BJ (cell line): ENCODE measurements around the gene PSD4. TPM values are rescaled to one million over a fixed set of nuclear protein-coding genes. Genes with fewer than 3 reads are reported as not detected.

Experiments used
- CTCF ChIA-PET: fragments of 350-600 bp; formaldehyde crosslinking; extraction: SDS; loops from one replicate; lab custom pipeline; 2021; ENCODE audit warnings: antibody characterized with exemption, inconsistent platforms; lab: Yijun Ruan, JAX
- POLR2A ChIA-PET: fragments of 300-600 bp; sonication (Branson Sonifier 250); formaldehyde crosslinking; extraction: SDS; loops from one replicate; lab custom pipeline; 2021; ENCODE audit warnings: antibody characterized with exemption; lab: Charles Lee
- DNase-seq: peaks from one replicate; pipeline ENCODE4 v3.0.0-alpha.2; 2011; ENCODE audit warnings: low read depth
- H3K27me3 ChIP-seq: 2 replicates; pipeline ENCODE4 v1.6.0; 2011; ENCODE audit warnings: low read length; ENCODE audit not compliant: control insufficient read depth, insufficient read depth
- H3K36me3 ChIP-seq: 2 replicates; pipeline ENCODE4 v1.5.1; 2011; ENCODE audit warnings: low read length; ENCODE audit not compliant: control insufficient read depth, insufficient read depth
- H3K4me3 ChIP-seq: 2 replicates; pipeline ENCODE4 v1.5.1; 2011; ENCODE audit warnings: low read depth, mild to moderate bottlenecking, control low read depth, low read length
- polyA plus RNA-seq: library from polyadenylated mRNA; depleted of rRNA; stranded (reverse); fragments of >200 nt; gene quantifications from 2 replicates; pipeline ENCODE4 v1.2.3, GENCODE V29; 2011
- TF ChIP-seq, protein P1 (sequence below): IDR thresholded peaks from 2 replicates; pipeline ENCODE4 v1.5.1; 2011; ENCODE audit warnings: low read depth, mild to moderate bottlenecking, control low read depth, inconsistent platforms, low read length, moderate library complexity; ENCODE audit not compliant: insufficient read depth

PSD4 gene
- polyA plus RNA-seq, 1 experiment = 1.9 TPM

DNA sequence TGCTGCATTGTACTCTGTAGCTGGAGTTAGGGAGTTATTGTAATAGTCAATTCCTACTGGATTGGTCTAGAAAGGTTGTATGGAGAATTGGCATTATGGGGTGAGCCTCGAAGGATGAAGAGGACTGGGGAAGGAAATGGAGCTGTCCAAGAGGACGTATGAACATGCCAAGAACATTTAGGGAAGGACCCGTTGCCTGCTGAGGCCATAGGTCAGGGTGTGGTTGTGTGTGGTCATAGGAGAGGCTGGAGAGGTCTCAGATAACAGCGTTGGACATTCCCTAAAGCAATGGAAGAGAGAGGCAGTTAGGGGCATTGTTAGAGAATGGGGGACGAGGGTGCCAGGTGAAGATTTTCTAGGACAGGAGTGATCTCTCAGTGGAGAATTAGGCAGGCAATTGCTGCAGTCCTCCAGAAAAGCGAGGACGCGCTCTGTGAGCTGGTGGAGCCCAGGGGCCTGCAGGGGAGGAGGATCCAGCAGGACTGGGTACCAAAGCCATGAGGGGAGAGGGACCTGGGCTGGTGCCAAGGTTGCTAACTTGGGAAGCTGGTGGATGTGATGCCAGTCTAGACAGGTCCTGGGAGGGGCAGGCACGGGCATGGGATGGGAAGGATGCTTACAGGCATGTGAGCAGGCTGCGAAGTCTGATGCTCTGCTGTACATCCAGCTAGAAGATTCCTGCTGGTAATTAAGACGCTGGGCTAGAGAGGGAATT lies 9.4 kb upstream of the PSD4 start:
- DNase-seq = no peak
- CTCF ChIA-PET = interaction anchor here (0.8 to 1.9 kb wide), 6 partner anchors 8 to 226 kb away, joined by 3 to 6 read pairs (median 4); no protein-coding TSS in a partner anchor
- POLR2A ChIA-PET = interaction anchor here (0.6 kb wide), 1 partner anchor 1081 kb away, joined by 3 read pairs; no protein-coding TSS in a partner anchor
- TF ChIP-seq, protein P1, sequence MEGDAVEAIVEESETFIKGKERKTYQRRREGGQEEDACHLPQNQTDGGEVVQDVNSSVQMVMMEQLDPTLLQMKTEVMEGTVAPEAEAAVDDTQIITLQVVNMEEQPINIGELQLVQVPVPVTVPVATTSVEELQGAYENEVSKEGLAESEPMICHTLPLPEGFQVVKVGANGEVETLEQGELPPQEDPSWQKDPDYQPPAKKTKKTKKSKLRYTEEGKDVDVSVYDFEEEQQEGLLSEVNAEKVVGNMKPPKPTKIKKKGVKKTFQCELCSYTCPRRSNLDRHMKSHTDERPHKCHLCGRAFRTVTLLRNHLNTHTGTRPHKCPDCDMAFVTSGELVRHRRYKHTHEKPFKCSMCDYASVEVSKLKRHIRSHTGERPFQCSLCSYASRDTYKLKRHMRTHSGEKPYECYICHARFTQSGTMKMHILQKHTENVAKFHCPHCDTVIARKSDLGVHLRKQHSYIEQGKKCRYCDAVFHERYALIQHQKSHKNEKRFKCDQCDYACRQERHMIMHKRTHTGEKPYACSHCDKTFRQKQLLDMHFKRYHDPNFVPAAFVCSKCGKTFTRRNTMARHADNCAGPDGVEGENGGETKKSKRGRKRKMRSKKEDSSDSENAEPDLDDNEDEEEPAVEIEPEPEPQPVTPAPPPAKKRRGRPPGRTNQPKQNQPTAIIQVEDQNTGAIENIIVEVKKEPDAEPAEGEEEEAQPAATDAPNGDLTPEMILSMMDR = no peak
- no peak overlapping the region for H3K4me3 ChIP-seq
- H3K36me3 ChIP-seq = no peaks in the 10 kb centered on the region
- H3K27me3 ChIP-seq = no peaks in the 10 kb centered on the region

DNA sequence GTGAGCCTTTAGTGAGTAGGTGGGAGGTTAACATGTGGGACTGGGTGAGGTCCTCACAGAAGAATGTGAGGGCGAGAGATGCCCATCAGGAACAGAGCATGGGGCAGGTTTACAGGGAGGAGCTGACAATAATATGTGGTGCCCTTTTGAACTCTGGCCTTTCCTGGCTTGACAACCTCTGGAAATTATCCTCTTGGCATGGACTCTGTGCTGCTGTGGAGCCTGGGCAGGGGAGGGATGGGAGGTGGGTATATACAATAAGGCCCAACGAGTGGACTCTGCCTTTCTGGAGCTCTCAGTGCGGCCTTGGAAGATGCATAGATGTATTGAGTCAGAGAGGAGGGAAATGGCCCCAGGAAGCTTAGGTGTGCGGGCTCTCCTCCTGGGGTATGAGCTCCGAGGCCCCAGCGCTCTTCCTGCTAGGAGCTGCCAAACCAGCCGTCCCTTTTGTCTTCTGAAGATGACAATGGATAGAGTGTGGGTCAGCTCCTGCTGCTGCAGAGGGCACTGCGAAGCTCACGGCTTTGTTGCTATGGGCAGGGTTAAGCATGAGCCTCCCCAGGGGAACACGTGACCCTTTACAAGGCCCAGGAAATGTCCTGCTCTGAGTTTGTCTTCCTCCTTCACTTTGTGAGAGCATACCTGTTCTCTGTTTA lies 8.7 kb upstream of the PSD4 start:
- ChIA-PET CTCF (interaction anchor here (0.8 to 1.4 kb wide), 5 partner anchors 9 to 225 kb away, joined by 3 to 5 read pairs (median 3); no protein-coding TSS in a partner anchor), POLR2A (no interaction called here)
- no peaks in the 10 kb centered on the region for H3K27me3 ChIP-seq
- no peak overlapping the region for H3K4me3 ChIP-seq
- TF ChIP-seq, protein P1 = no peak
- no peaks in the 10 kb centered on the region for H3K36me3 ChIP-seq
- DNase-seq = no peak

GRCh38 chr2:113166187-113166645 lies 7.6 kb upstream of the PSD4 start:
- ChIA-PET POLR2A (no interaction called here), CTCF (interaction anchor here (1.1 to 1.4 kb wide), 2 partner anchors 27 to 30 kb away, joined by 3 to 5 read pairs; no protein-coding TSS in a partner anchor)
- H3K27me3 ChIP-seq = no peaks in the 10 kb centered on the region
- H3K36me3 ChIP-seq = no peaks in the 10 kb centered on the region
- H3K4me3 ChIP-seq = no peak overlapping the region
- TF ChIP-seq, protein P1 = no peak
- no peak for DNase-seq

DNA sequence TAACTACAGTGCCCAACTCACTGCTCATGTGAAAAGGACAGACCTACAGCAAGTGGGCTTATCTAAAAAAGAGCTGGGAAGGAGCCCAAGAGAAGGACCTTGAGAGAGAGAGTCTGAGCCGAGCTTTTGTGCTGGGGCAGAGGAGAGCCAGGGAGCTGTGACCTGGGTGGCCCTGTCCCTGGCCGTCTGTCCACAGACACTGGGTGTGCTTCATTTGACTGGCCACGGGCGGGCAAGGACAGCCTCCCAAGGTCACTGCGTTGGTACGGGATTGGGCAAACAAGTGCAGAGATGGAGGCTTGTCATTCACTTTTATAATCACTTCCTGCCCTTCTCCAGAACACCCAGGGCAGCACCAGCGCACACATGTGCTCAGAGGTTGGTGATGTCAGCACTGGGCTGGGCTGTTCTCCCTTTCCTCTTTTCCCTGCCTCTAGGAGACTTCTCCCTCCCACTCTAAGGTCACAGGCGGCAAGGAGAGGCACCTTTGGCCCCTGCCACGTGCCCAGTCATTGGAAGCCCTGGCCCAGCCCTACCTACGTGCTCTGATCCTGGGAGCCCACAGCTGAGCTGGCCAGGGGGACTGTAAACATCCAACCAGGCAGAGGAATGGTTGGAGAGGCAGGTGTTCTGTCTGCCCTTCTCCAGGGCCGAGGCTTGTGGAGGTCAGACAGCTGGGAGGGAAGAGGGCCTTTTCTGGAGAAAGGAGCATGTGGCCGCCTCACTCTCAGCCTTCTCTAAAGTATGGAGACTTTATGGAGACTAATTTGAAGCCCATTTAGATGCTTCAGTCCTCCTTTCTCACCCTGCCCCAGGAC lies 6.4 kb upstream of the PSD4 start:
- no peaks in the 10 kb centered on the region for H3K27me3 ChIP-seq
- CTCF ChIA-PET = interaction anchor here (0.8 to 1.4 kb wide), 4 partner anchors 13 to 32 kb away, joined by 3 to 4 read pairs (median 3); no protein-coding TSS in a partner anchor
- H3K4me3 ChIP-seq = no peak overlapping the region
- TF ChIP-seq, protein P1 = no peak
- DNase-seq = no peak
- POLR2A ChIA-PET = no interaction called here
- no peaks in the 10 kb centered on the region for H3K36me3 ChIP-seq
